ENCODE results near the gene UBP1.
A peak's percentile ranks its signal among the peaks of the same experiment; 100 is the strongest.
"Not testable (repeated sequence)": the region's sequence is repeated elsewhere in the genome, so short reads cannot be mapped to it uniquely, and the experiment has no call there.

The UBP1 gene

DNA sequence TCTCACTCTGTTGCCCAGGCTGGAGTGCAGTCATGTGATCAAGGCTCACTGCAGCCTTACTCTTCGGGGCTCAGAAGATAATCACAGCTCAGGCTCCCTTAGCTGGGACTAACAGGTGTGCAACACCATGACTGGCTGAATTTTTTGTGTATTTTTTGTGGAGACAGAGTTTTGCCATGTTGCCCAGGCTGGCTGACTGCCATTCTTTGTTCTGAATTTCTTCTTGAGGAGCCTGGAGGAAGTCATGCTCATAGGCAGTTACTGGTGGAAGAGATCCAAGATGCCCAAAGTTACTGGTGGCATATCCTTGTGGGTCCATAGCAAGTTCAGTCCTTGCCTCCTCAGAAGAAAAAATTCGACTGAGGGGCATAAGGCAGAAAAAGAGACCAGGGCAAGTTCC lies 16.6 kb upstream of the UBP1 start:
- peaks cover 2 to 24% (median 20%) of the 10 kb centered on the region in 5 donors for H3K9me3 ChIP-seq (ENCODE audit: control insufficient read depth in 5 of 5, low read length in 5 of 5)
- no peaks in the 10 kb centered on the region for H3K27me3 ChIP-seq (ENCODE audit: control insufficient read depth in 5 of 5, insufficient read depth in 4 of 5, low read length in 5 of 5)
- no peak overlapping the region for H3K4me3 ChIP-seq (ENCODE audit: low read depth in 1 of 5, low read length in 5 of 5)
- H3K9ac ChIP-seq (ENCODE audit: low read length in 5 of 5) = no peak overlapping the region
- H3K36me3 ChIP-seq (ENCODE audit: control insufficient read depth in 5 of 5, insufficient read depth in 5 of 5, low read length in 5 of 5) = no peaks in the 10 kb centered on the region
- H3K27ac ChIP-seq (ENCODE audit: low read depth, low read length) = no peak overlapping the region
- no peaks in the 10 kb centered on the region for H3K4me1 ChIP-seq (ENCODE audit: control insufficient read depth in 5 of 5, insufficient read depth in 5 of 5, low read length in 5 of 5)

DNA sequence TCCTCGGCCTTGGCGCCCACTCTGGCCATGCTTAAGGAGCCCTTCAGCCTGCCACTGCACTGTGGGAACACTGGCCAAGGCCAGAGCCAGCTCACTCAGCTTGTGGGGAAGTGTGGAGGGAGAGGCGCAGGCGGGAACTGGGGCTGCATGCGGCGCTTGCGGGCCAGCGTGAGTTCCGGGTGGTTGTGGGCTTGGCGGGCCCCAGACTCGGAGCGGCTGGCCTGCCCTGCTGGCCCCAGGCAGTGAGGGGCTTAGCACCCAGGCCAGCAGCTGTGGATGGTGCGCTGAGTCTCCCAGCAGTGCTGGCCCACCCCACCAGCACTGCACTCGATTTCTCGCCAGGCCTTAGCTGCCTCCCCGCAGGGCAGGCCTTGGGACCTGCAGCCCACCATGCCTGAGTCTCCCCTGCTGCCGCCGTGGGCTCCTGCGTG lies 13.1 kb upstream of the UBP1 start:
- Histone ChIP-seq H3K4me3 (ENCODE audit: low read depth in 1 of 5, low read length in 5 of 5) (no peak overlapping the region), H3K27ac (ENCODE audit: low read depth, low read length) (no peak overlapping the region), H3K9ac (ENCODE audit: low read length in 5 of 5) (no peak overlapping the region), H3K9me3 (ENCODE audit: control insufficient read depth in 5 of 5, low read length in 5 of 5) (peaks cover 0 to 10% (median 6%) of the 10 kb centered on the region in 5 donors), H3K36me3 (ENCODE audit: control insufficient read depth in 5 of 5, insufficient read depth in 5 of 5, low read length in 5 of 5) (no peaks in the 10 kb centered on the region), H3K4me1 (ENCODE audit: control insufficient read depth in 5 of 5, insufficient read depth in 5 of 5, low read length in 5 of 5) (no peaks in the 10 kb centered on the region), H3K27me3 (ENCODE audit: control insufficient read depth in 5 of 5, insufficient read depth in 4 of 5, low read length in 5 of 5) (no peaks in the 10 kb centered on the region)

- H3K9ac ChIP-seq (ENCODE audit: low read length in 5 of 5); H3K36me3 ChIP-seq (ENCODE audit: control insufficient read depth in 5 of 5, insufficient read depth in 5 of 5, low read length in 5 of 5); H3K9me3 ChIP-seq (ENCODE audit: control insufficient read depth in 5 of 5, low read length in 5 of 5); H3K4me3 ChIP-seq (ENCODE audit: low read depth in 1 of 5, low read length in 5 of 5); H3K27ac ChIP-seq (ENCODE audit: low read depth, low read length); H3K4me1 ChIP-seq (ENCODE audit: control insufficient read depth in 5 of 5, insufficient read depth in 5 of 5, low read length in 5 of 5); H3K27me3 ChIP-seq (ENCODE audit: control insufficient read depth in 5 of 5, insufficient read depth in 4 of 5, low read length in 5 of 5): not testable (repeated sequence)
These were observed 11.8 kb upstream of the UBP1 start for GRCh38 chr3:33451994-33452393.

DNA sequence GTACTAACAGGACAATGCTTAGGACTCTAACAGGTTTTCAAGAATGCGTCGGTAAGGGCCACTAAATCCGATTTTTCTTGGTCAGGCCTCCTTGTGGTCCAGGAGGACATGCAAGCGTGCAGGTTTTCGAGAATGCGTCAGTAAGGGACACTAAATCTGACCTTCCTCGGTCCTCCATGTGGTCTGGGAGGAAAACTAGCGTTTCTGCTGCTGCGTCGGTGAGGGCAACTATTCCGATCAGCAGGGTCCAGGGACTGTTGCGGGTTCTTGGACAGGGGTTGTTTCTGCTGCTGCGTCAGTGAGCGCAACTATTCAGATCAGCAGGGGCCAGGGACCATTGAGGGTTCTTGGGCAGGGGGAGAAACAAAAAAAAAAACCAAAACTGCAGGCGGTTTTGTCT lies 7.8 kb upstream of the UBP1 start:
- Histone ChIP-seq H3K27me3 (ENCODE audit: control insufficient read depth in 5 of 5, insufficient read depth in 4 of 5, low read length in 5 of 5) (no peaks in the 10 kb centered on the region), H3K4me3 (ENCODE audit: low read depth in 1 of 5, low read length in 5 of 5) (no peak overlapping the region), H3K9me3 (ENCODE audit: control insufficient read depth in 5 of 5, low read length in 5 of 5) (no peaks in the 10 kb centered on the region), H3K27ac (ENCODE audit: low read depth, low read length) (no peak overlapping the region), H3K36me3 (ENCODE audit: control insufficient read depth in 5 of 5, insufficient read depth in 5 of 5, low read length in 5 of 5) (no peaks in the 10 kb centered on the region), H3K4me1 (ENCODE audit: control insufficient read depth in 5 of 5, insufficient read depth in 5 of 5, low read length in 5 of 5) (no peaks in the 10 kb centered on the region), H3K9ac (ENCODE audit: low read length in 5 of 5) (no peak overlapping the region)

DNA sequence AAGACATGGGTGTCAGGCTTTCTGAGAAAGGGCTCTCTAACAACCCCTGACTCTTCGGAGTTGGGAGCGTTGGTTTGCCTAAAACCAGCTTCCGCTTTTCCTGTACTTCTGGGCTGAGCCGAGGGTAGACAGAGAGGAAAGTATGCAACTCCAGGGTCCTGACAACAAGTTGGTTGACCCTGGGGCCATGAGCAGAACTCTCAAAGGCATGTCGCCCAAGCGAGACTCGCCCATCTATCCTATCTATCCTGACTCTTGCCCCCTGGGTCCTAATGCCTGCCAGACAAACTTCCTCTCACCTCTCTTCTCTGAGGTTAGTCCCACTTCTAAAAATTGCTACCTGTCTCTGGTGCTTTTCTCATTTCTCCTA lies 7.0 kb upstream of the UBP1 start:
- H3K36me3 ChIP-seq (ENCODE audit: control insufficient read depth in 5 of 5, insufficient read depth in 5 of 5, low read length in 5 of 5); H3K4me1 ChIP-seq (ENCODE audit: control insufficient read depth in 5 of 5, insufficient read depth in 5 of 5, low read length in 5 of 5); H3K4me3 ChIP-seq (ENCODE audit: low read depth in 1 of 5, low read length in 5 of 5); H3K9me3 ChIP-seq (ENCODE audit: control insufficient read depth in 5 of 5, low read length in 5 of 5); H3K9ac ChIP-seq (ENCODE audit: low read length in 5 of 5); H3K27ac ChIP-seq (ENCODE audit: low read depth, low read length); H3K27me3 ChIP-seq (ENCODE audit: control insufficient read depth in 5 of 5, insufficient read depth in 4 of 5, low read length in 5 of 5): not testable (repeated sequence)

- Histone ChIP-seq H3K27ac (ENCODE audit: low read depth, low read length) (peak overlapping the region; percentile 97), H3K36me3 (ENCODE audit: control insufficient read depth in 5 of 5, insufficient read depth in 5 of 5, low read length in 5 of 5) (no peaks in the 10 kb centered on the region), H3K4me1 (ENCODE audit: control insufficient read depth in 5 of 5, insufficient read depth in 5 of 5, low read length in 5 of 5) (peaks cover 5 to 35% (median 26%) of the 10 kb centered on the region in 5 donors), H3K9me3 (ENCODE audit: control insufficient read depth in 5 of 5, low read length in 5 of 5) (no peaks in the 10 kb centered on the region), H3K4me3 (ENCODE audit: low read depth in 1 of 5, low read length in 5 of 5) (no peak overlapping the region), H3K9ac (ENCODE audit: low read length in 5 of 5) (no peak overlapping the region), H3K27me3 (ENCODE audit: control insufficient read depth in 5 of 5, insufficient read depth in 4 of 5, low read length in 5 of 5) (no peaks in the 10 kb centered on the region)
These were observed 2.0 kb upstream of the UBP1 start for GRCh38 chr3:33442190-33442589.

GRCh38 chr3:33441225-33441976 lies 1.2 kb upstream of the UBP1 start:
- H3K27me3 ChIP-seq (ENCODE audit: control insufficient read depth in 5 of 5, insufficient read depth in 4 of 5, low read length in 5 of 5) = no peaks in the 10 kb centered on the region
- H3K9me3 ChIP-seq (ENCODE audit: control insufficient read depth in 5 of 5, low read length in 5 of 5) = no peaks in the 10 kb centered on the region
- peaks cover 5 to 39% (median 32%) of the 10 kb centered on the region in 5 donors for H3K4me1 ChIP-seq (ENCODE audit: control insufficient read depth in 5 of 5, insufficient read depth in 5 of 5, low read length in 5 of 5)
- H3K9ac ChIP-seq (ENCODE audit: low read length in 5 of 5) = peak overlapping the region; percentile 64 to 90 (median 86)
- H3K4me3 ChIP-seq (ENCODE audit: low read depth in 1 of 5, low read length in 5 of 5) = peak overlapping the region; percentile 79 to 95 (median 90)
- H3K27ac ChIP-seq (ENCODE audit: low read depth, low read length) = peak overlapping the region; percentile 97
- H3K36me3 ChIP-seq (ENCODE audit: control insufficient read depth in 5 of 5, insufficient read depth in 5 of 5, low read length in 5 of 5) = no peaks in the 10 kb centered on the region

GRCh38 chr3:33439546-33440327 lies 468 bp downstream of the UBP1 start:
- Histone ChIP-seq H3K9me3 (ENCODE audit: control insufficient read depth in 5 of 5, low read length in 5 of 5) (no peaks in the 10 kb centered on the region), H3K4me3 (ENCODE audit: low read depth in 1 of 5, low read length in 5 of 5) (peak overlapping the region; percentile 75 to 92 (median 83)), H3K36me3 (ENCODE audit: control insufficient read depth in 5 of 5, insufficient read depth in 5 of 5, low read length in 5 of 5) (no peaks in the 10 kb centered on the region), H3K27ac (ENCODE audit: low read depth, low read length) (peak overlapping the region; percentile 96), H3K9ac (ENCODE audit: low read length in 5 of 5) (peak overlapping the region; percentile 65 to 94 (median 87)), H3K4me1 (ENCODE audit: control insufficient read depth in 5 of 5, insufficient read depth in 5 of 5, low read length in 5 of 5) (peaks cover 5 to 43% (median 38%) of the 10 kb centered on the region in 5 donors), H3K27me3 (ENCODE audit: control insufficient read depth in 5 of 5, insufficient read depth in 4 of 5, low read length in 5 of 5) (no peaks in the 10 kb centered on the region)

DNA sequence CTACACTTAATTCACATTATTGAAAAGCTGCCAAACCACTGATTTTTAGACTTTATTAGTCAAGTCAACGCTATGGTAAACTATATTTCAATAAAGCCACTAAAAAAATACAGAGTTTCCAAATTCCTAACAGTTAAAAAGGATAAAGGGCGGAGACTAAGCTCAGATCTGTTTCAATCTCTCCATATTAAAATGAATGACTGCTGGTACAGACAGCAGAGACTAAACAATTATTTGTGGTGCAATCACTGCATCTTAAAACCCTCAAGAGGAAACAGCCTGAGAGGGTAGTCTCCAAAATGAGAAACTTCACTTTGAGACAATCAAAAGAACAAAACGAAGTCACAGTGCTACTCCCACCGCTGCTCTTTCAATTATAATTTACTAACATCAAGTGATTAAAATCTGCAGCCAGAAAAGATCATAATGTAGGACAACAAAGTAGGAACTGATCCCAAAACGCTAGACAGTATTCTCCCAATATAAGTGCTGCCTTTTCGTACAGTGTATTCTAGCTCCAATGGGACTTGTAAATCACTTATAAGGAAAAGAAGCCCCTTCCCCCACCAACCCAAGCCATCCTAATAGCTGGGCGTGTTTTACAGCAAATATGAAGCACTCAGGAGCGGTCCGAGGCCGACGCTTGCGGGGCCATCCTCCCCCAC lies 1.2 kb downstream of the UBP1 start:
- peaks cover 5 to 44% (median 38%) of the 10 kb centered on the region in 5 donors for H3K4me1 ChIP-seq (ENCODE audit: control insufficient read depth in 5 of 5, insufficient read depth in 5 of 5, low read length in 5 of 5)
- H3K9ac ChIP-seq (ENCODE audit: low read length in 5 of 5) = peak overlapping the region; percentile 65 to 94 (median 87)
- H3K4me3 ChIP-seq (ENCODE audit: low read depth in 1 of 5, low read length in 5 of 5) = peak overlapping the region; percentile 75 to 92 (median 83)
- no peaks in the 10 kb centered on the region for H3K27me3 ChIP-seq (ENCODE audit: control insufficient read depth in 5 of 5, insufficient read depth in 4 of 5, low read length in 5 of 5)
- no peaks in the 10 kb centered on the region for H3K36me3 ChIP-seq (ENCODE audit: control insufficient read depth in 5 of 5, insufficient read depth in 5 of 5, low read length in 5 of 5)
- peak overlapping the region; percentile 96 for H3K27ac ChIP-seq (ENCODE audit: low read depth, low read length)
- no peaks in the 10 kb centered on the region for H3K9me3 ChIP-seq (ENCODE audit: control insufficient read depth in 5 of 5, low read length in 5 of 5)

DNA sequence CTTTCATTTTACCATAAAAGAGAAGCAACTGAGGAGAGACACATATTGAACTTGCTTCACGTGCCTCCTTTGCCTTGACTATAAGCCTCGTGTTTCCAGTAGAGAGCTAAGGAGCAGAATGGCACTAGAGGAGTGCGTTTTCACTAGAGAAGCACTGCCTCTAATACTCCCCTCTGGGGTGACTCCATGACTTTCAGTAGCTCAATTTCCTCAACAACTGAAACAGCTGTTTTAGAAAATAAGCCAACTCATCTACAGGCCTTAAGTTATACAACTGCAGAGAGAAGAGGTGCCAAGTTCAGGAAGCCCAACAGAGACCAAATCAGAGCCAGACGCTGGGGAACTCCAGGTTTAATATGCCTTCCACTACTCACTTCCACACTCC lies 1.9 kb downstream of the UBP1 start:
- Histone ChIP-seq H3K27me3 (ENCODE audit: control insufficient read depth in 5 of 5, insufficient read depth in 4 of 5, low read length in 5 of 5) (no peaks in the 10 kb centered on the region), H3K27ac (ENCODE audit: low read depth, low read length) (peak overlapping the region; percentile 96), H3K9me3 (ENCODE audit: control insufficient read depth in 5 of 5, low read length in 5 of 5) (no peaks in the 10 kb centered on the region), H3K4me1 (ENCODE audit: control insufficient read depth in 5 of 5, insufficient read depth in 5 of 5, low read length in 5 of 5) (peaks cover 5 to 49% (median 38%) of the 10 kb centered on the region in 5 donors), H3K36me3 (ENCODE audit: control insufficient read depth in 5 of 5, insufficient read depth in 5 of 5, low read length in 5 of 5) (no peaks in the 10 kb centered on the region), H3K4me3 (ENCODE audit: low read depth in 1 of 5, low read length in 5 of 5) (peak overlapping the region; percentile 75 to 92 (median 83)), H3K9ac (ENCODE audit: low read length in 5 of 5) (peak overlapping the region; percentile 65 to 94 (median 87))
